ENCODE measurements around the gene RPL31. TPM values are rescaled to one million over a fixed set of nuclear protein-coding genes. Genes with fewer than 3 reads are reported as not detected.

RPL31 gene
- total RNA-seq, 1 donor from 2014 or later = 1,065 TPM

DNA sequence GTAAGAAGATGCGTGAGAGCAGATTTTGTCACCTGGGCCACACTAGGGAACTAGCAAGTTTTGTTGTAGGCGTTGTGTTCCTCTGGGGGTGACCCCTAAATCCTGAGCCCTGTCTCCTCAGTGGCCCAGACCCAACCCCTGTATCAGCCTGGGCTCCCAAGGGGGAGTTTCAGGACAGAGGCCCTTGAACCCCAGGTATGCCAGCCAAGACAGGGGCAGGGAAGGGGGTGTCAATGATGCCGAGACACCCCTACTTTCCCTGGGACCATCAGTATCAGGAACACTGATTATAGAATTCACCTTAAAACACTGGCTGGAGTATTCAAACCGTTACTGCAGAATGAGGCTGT, 39.1 kb upstream of the RPL31 start:
- DNase-seq = no peak
- H3K36me3 ChIP-seq = no peaks in the 10 kb centered on the region
- no peaks in the 10 kb centered on the region for H3K9me3 ChIP-seq
- no peak overlapping the region for H3K4me3 ChIP-seq
- TF ChIP-seq, protein P1, sequence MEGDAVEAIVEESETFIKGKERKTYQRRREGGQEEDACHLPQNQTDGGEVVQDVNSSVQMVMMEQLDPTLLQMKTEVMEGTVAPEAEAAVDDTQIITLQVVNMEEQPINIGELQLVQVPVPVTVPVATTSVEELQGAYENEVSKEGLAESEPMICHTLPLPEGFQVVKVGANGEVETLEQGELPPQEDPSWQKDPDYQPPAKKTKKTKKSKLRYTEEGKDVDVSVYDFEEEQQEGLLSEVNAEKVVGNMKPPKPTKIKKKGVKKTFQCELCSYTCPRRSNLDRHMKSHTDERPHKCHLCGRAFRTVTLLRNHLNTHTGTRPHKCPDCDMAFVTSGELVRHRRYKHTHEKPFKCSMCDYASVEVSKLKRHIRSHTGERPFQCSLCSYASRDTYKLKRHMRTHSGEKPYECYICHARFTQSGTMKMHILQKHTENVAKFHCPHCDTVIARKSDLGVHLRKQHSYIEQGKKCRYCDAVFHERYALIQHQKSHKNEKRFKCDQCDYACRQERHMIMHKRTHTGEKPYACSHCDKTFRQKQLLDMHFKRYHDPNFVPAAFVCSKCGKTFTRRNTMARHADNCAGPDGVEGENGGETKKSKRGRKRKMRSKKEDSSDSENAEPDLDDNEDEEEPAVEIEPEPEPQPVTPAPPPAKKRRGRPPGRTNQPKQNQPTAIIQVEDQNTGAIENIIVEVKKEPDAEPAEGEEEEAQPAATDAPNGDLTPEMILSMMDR (IDR thresholded peaks at IDR 0.05) = no peak
- ATAC-seq = no peak
- intact Hi-C loops (cut with DNase I) = no loop called here
- H3K27ac ChIP-seq = no peak overlapping the region
- peaks cover 15% of the 10 kb centered on the region for H3K4me1 ChIP-seq
- H3K27me3 ChIP-seq (ENCODE audit: low read depth) = no peaks in the 10 kb centered on the region

DNA sequence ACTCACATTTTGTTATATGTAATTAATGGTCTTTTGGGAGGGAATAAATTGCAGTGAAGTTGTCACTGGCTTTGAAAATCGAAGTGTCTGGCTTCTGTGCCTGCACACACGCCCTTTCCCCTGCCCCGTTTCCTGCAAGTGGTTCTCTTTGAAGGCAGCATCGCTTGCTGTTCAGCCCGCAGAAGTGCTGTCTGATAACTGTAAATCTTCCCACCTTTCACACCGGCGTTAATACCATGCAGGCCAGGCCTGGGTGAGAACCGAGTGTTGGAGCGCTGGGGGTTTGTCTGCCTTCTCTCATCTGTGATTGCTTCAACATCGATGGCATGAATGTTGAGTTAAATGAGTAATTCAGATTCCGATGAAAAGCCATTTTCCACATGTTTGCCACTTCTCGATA, 37.9 kb upstream of the RPL31 start:
- H3K9me3 ChIP-seq = no peaks in the 10 kb centered on the region

DNA sequence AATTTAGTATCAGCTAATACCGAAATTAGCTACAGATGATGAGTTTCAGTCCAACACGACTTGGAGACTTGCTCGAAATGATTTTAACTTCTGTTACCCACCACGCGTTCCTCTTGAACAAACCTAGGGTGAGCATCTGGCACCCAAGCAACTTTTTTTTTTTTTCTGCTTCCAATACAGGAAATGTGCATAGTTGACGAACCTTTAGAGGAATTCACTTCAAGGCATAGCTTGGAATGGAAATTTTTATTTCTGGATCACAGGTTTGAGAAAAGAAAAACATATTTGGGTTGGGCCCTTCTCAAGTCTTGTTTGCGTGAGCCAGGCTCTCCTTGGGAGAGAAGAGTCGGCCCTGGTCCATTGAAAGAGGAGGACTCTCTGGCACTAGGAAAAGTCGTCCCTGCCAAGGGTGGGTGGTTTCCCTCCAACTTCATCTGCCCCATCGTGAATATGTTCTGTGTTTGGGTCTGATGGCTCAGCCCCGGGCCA, 37.4 kb upstream of the RPL31 start:
- intact Hi-C loops (cut with DNase I) = no loop called here
- H3K4me3 ChIP-seq = no peak overlapping the region
- no peak for ATAC-seq
- TF ChIP-seq, protein P1 (IDR thresholded peaks at IDR 0.05) = no peak
- H3K4me1 ChIP-seq = peaks cover 2% of the 10 kb centered on the region
- H3K27me3 ChIP-seq (ENCODE audit: low read depth) = no peaks in the 10 kb centered on the region
- no peak for DNase-seq
- H3K27ac ChIP-seq = no peak overlapping the region
- peaks cover 8% of the 10 kb centered on the region for H3K36me3 ChIP-seq
- no peaks in the 10 kb centered on the region for H3K9me3 ChIP-seq

More for the DNA sequence above, 37.9 kb upstream of the RPL31 start:
- H3K36me3 ChIP-seq = peaks cover 8% of the 10 kb centered on the region
- no peaks in the 10 kb centered on the region for H3K27me3 ChIP-seq (ENCODE audit: low read depth)
- intact Hi-C loops (cut with DNase I) = no loop called here
- H3K4me1 ChIP-seq = peaks cover 7% of the 10 kb centered on the region
- TF ChIP-seq, protein P1 (IDR thresholded peaks at IDR 0.05) = no peak
- no peak overlapping the region for H3K4me3 ChIP-seq
- no peak overlapping the region for H3K27ac ChIP-seq
- DNase-seq (no peak), ATAC-seq (no peak)

DNA sequence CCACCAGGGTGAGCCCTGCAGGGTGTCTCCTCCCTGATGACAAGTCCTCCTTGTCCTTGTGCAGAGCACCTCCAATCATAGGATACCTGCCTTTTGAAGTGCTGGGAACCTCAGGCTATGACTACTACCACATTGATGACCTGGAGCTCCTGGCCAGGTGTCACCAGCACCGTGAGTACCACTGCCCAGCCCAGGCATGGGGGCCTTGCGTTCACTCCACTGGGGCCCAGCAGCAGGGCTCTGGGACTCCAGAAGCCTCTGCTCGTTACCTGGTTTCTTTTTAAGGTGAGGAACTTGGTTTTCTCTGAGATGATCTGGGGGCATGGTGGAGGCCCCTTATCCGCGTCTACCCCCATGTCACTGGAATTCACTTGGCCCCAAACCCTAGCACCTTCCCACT, 36.5 kb upstream of the RPL31 start:
- intact Hi-C loops (cut with DNase I) = no loop called here
- Histone ChIP-seq H3K36me3 (peaks cover 8% of the 10 kb centered on the region), H3K4me1 (no peaks in the 10 kb centered on the region), H3K27me3 (ENCODE audit: low read depth) (no peaks in the 10 kb centered on the region), H3K9me3 (no peaks in the 10 kb centered on the region), H3K27ac (no peak overlapping the region), H3K4me3 (no peak overlapping the region)
- TF ChIP-seq, protein P1 (IDR thresholded peaks at IDR 0.05) = no peak
- DNase-seq = no peak
- no peak for ATAC-seq

DNA sequence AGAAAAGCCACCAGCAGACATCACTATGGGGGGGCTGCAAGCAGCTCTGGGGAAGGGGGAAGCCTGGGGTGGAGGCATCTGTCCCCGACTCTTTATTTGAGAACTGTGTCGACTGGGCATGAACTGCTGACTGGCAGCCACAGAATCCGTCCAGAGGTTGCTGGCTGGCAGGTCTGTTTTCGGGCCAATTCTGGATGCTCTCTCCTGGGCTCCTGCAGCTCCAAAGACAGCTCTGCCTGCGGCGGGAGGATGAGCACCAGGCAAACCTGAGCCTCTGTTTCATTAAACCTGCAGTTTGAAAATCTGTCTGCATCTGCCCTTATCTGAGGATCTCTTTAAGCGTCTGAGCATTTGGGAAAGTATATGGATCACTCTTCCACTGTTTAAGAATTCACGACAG, 34.4 kb upstream of the RPL31 start:
- intact Hi-C loops (cut with DNase I) = no loop called here
- H3K9me3 ChIP-seq = no peaks in the 10 kb centered on the region
- DNase-seq (no peak), ATAC-seq (no peak)
- no peak overlapping the region for H3K27ac ChIP-seq
- TF ChIP-seq, protein P1 (IDR thresholded peaks at IDR 0.05) = no peak
- peaks cover 8% of the 10 kb centered on the region for H3K36me3 ChIP-seq
- H3K4me3 ChIP-seq = no peak overlapping the region
- H3K27me3 ChIP-seq (ENCODE audit: low read depth) = no peaks in the 10 kb centered on the region
- H3K4me1 ChIP-seq = no peaks in the 10 kb centered on the region

Data from lower lobe of right lung (tissue), 2 donors.